IPS-NIHi7 (cell line): Measurements from ENCODE around the gene RAPH1.
"Not testable (repeated sequence)": the region's sequence is repeated elsewhere in the genome, so short reads cannot be mapped to it uniquely, and the experiment has no call there.

Experiments
- DNase-seq: peaks from one replicate; pipeline ENCODE4 v3.0.0; 2012; ENCODE audit warnings: mixed read lengths; ENCODE audit errors: extremely low spot score

The RAPH1 gene

DNA sequence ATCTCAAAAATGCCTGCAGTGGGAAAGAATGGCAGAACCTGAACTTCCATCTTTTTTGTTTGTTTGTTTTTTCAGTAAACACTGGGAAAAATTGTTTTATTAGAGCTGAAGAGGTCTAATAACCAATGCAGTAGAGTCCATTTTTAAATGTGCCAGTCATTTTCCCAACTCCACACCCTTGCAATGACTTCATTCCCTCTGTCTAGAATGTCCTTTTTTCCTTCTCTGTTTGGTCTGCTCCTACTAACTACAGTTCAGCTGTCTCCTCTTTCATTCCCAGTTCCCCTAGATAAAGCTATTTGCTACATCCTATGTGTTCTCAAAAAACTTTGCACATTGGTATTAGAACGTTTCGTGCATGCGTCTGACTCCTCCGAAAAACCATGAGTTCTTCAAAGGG, 9.3 kb upstream of the RAPH1 start:
- no peak for DNase-seq

DNA sequence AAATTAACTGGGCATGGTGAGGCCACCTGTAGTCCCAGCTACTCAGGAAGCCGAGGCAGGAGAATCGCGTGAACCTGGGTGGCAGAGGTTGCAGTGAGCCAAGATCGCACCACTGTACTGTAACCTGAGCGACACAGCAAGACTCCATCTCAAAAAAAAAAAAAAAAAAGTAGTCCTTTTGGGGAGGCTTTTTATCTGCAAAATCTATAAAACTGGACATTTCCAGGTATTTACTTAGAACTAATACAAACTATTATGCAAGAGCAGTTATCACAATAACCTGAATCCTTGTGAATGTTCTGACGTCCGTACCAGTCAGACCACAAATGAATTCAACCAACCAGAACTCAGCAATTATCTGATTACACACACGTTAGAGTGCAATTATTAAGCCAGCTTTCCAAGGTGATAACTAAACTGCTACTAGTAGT, 8.8 kb upstream of the RAPH1 start:
- no peak for DNase-seq

DNA sequence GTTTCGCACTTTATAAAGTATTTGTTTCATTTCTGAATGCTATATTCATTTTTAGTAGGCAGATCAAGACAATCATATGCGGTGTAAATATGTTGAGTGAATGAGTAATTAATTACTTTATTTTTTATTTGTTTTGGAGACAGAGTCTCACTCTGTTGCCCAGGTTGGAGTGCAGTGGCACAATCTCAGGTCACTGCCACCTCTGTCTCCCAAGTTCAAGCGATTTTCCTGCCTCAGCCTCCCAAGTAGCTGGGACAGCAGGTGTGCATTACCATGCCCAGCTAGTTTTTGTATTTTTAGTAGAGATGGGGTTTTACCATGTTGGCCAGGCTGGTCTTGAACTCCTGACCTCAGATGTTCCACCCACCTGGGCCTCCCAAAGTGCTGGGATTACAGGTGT, 5.5 kb upstream of the RAPH1 start:
- DNase-seq: not testable (repeated sequence)

DNA sequence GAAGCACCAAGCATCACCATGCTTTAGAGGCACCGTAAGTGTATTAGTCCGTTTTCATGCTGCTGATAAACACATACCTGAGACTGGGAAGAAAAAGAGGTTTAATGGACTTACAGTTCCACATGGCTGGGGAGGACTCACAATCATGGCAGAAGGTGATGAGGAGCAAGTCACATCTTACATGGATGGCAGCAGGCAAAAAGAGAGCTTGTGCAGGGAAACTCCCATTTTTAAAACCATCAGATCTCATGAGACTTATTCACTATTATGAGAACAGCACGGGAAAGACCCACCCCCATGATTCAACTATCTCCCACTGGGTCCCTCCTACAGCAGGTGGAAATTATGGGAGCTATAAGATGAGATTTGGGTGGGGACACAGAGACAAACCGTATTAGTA, 3.1 kb upstream of the RAPH1 start:
- DNase-seq: not testable (repeated sequence)

DNA sequence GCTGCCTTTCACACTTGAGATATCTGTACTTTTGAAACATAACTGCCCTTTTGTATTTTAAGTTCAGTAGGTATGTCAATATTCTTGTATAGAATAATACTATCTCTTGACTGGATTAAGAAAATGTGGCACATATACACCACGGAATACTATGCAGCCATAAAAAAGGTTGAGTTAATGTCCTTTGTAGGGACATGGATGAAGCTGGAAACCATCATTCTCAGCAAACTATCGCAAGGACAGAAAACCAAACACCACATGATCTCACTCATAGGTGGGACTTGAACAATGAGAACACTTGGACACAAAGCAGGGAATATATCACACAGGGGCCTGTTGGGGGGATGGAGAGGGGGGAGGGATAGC, 1.5 kb upstream of the RAPH1 start:
- DNase-seq: not testable (repeated sequence)

GRCh38 chr2:203535784-203536585, 884 bp upstream of the RAPH1 start:
- no peak for DNase-seq

DNA sequence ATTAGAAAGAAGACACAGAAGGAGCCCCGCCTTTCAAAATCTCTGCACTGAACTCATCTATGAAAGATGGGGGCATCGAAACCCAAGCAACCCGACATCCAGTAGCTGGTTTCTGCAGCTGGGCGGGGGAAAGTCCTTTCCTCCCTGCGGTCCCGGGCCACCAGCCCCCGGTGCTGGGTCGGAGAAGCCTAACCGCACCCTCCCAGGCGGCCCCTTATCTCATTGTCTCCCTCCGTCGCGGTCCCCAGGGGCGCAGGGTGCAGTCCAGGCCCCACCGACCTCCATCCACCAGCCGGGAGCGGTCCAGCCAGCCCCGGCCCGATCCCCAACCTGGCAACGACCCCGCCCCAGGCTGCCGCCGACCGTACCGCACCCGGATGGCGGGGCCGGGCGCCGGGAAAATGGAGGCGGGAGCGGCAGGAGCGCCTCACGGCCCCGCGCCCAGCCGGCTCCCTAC, 452 bp downstream of the RAPH1 start:
- DNase-seq: no peak

DNA sequence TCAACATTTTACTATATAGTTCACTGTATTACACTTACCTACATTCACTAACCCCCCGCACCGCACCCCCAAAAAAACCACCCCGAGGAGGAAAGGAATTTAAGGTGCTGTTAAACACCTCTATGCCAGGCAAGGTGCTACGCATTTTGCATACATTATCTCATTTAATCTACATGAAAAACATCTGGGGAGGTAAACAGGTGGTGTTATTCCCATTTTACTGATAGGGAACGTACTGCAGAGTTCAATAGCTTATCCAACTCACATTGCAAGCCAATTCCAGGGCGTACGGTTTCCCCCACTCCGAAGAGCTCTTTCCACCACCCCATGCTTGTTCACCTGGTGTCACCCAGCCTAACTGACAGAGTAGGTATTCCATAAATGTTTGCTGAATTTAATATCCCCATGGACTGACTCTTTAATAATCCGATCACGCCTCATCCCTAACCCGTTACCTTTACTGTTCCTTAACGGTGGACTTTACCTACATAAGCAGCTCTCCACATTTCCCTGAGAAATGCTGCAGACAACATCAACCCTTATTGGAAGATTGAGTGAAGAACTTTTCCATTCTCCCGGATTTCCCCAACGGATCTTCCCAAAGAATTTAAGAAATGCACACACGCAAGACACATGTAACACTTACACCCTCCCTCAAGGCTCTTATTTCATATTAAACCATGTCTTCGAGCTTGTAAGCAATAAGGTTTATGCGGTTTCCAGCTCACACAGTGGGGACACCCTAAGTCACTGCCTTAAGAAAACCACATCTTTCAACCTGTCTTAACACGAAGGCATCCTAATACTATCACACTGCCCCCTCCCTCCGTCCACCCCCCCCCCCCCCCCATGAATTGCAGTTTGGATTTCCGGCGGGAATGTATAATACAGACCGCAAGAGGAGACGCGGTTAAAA, 1.2 kb downstream of the RAPH1 start:
- DNase-seq: no peak

- DNase-seq: peak; percentile 57
These were observed 2.0 kb downstream of the RAPH1 start for GRCh38 chr2:203532957-203533658.

DNA sequence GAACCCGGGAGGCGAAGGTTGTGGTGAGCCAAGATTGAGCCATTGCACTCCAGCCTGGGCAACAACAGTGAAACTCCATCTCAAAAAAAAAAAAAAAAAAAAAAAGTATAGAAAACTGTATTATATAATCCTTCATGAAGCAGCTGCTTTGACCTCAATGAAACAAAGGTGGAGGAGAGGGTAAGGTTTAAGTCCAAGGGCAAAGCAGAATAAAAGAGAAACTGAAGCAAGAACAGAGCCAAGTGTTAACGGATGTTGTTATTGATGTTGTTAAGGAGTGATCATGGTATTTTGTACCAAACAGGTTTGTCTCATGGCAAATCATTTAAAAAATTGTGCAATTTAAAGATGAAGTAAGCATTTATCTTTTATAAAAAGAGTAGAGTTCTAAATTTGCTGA, 7.4 kb downstream of the RAPH1 start:
- no peak for DNase-seq

- not testable (repeated sequence) for DNase-seq
These were observed 21.8 kb downstream of the RAPH1 start for GRCh38 chr2:203513268-203513667.

- DNase-seq: no peak
These were observed 24.2 kb downstream of the RAPH1 start for GRCh38 chr2:203510941-203511305.

- DNase-seq: peak; percentile 23
These were observed 24.7 kb downstream of the RAPH1 start for GRCh38 chr2:203510256-203510940.

DNA sequence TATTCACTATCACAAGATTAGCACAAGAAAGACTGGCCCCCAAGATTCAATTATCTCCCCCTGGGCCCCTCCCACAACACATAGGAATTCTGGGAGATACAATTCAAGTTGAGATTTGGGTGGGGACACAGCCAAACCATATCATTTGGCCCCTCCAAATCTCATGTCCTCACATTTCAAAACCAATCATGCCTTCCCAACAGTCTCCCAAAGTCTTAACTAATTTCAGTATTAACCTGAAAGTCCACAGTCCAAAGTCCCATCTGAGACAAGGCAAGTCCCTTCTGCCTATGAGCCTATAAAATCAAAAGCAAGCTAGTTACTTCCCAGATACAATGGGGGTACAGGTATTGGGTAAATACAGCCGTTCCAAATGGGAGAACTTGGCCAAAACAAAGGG, 31.6 kb downstream of the RAPH1 start:
- not testable (repeated sequence) for DNase-seq

- DNase-seq: no peak
These were observed 33.2 kb downstream of the RAPH1 start for GRCh38 chr2:203501873-203502272.

GRCh38 chr2:203500951-203501350, 34.1 kb downstream of the RAPH1 start:
- DNase-seq: no peak

GRCh38 chr2:203500297-203500696, 34.8 kb downstream of the RAPH1 start:
- DNase-seq: no peak

DNA sequence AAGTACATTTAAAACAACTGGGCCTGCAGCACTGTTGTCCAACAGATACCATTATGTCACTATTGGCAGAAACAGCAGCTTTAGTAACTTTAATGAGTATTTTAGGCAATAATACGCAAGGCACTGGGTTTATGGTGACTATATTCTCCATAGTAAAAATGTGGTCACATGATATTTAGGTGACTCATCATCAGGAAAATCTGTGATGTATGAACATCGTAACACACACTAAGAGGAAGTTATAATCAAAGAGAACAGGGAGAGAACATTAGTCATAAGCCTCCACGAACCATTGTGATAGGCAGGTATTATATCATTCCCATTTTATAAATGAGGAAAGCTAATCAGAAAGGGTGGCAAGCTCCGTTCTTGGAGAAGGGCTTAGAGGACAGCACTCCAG, 36.9 kb downstream of the RAPH1 start:
- DNase-seq: no peak

GRCh38 chr2:203492965-203493364, 42.1 kb downstream of the RAPH1 start:
- no peak for DNase-seq

- DNase-seq: no peak
These were observed 44.7 kb downstream of the RAPH1 start for GRCh38 chr2:203490391-203490790.

DNA sequence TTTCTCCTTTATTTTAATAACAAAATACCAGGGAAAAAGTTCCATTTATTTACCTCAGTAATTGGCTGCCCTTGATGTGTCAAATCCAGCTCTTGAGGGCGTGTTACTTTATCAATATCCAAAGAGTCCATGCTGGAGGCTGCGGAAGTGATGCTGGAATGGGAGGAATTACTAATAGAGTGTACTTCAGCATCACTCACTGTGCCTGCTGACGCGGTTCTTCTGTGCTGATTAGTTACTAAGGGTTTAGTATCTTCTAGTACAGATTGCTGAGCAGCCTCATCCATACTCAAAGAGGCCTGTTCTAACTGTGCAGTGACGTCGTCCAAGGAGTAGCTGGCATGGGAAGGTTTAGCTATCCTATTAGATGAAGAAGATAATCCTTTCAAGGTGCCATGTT, 45.6 kb downstream of the RAPH1 start:
- no peak for DNase-seq
